Fibroblast of the aortic adventitia (primary cell): ENCODE measurements around the gene FAM151B. TPM values are rescaled to one million over a fixed set of nuclear protein-coding genes. Genes with fewer than 3 reads are reported as not detected.

Experiments
- DNase-seq: peaks from one replicate; pipeline ENCODE4 v3.0.0-alpha.2; 2010; ENCODE audit warnings: low read depth
- H3K4me3 ChIP-seq: 2 replicates; pipeline ENCODE4 v1.5.1; 2011; ENCODE audit warnings: low read depth, mild to moderate bottlenecking, control low read depth, low read length, moderate library complexity
- CTCF ChIP-seq: IDR thresholded peaks from 2 replicates; pipeline ENCODE4 v1.5.1; 2011; ENCODE audit warnings: mild to moderate bottlenecking, low read length, control low read depth, inconsistent platforms; ENCODE audit not compliant: insufficient read depth
- total RNA-seq: library from RNA; depleted of rRNA; stranded (reverse); fragments of >200 nt; gene quantifications from 2 replicates; pipeline ENCODE4 v1.2.3, GENCODE V29; 2012; ENCODE audit warnings: low replicate concordance

FAM151B gene
- total RNA-seq, 1 donor, result 6.8 TPM

GRCh38 chr5:80568251-80568650 lies 80.4 kb downstream of the FAM151B start:
- no peak for DNase-seq
- no peak for TF ChIP-seq CTCF

GRCh38 chr5:80569086-80569960 lies 81.4 kb downstream of the FAM151B start:
- H3K4me3 ChIP-seq, result peak overlapping the region; percentile 13
- no peak for TF ChIP-seq CTCF
- no peak for DNase-seq

More at GRCh38 chr5:80568251-80568650, 80.4 kb downstream of the FAM151B start:
- H3K4me3 ChIP-seq, result no peak overlapping the region

GRCh38 chr5:80569961-80570786 lies 82.3 kb downstream of the FAM151B start, which contains the start of gene ANKRD34B:
ANKRD34B (minus strand) TSS chr5:80570280; CDS start chr5:80560019, 10,261 bp downstream.
- DNase-seq, result no peak

GRCh38 chr5:80573062-80573461 lies 85.2 kb downstream of the FAM151B start:
- no peak for DNase-seq
- H3K4me3 ChIP-seq, result no peak overlapping the region
- TF ChIP-seq CTCF, result no peak

More at GRCh38 chr5:80569961-80570786, 82.3 kb downstream of the FAM151B start, which contains the start of gene ANKRD34B:
- no peak for TF ChIP-seq CTCF
- H3K4me3 ChIP-seq, result peak within 1 kb of the TSS; percentile 14

- DNase-seq, result no peak
- TF ChIP-seq CTCF, result no peak
- H3K4me3 ChIP-seq, result no peak overlapping the region
Measured at GRCh38 chr5:80576383-80576782, 88.5 kb downstream of the FAM151B start.

- H3K4me3 ChIP-seq, result no peak overlapping the region
- no peak for TF ChIP-seq CTCF
- no peak for DNase-seq
Measured at GRCh38 chr5:80577707-80578106, 89.8 kb downstream of the FAM151B start.
